ENCODE results near the gene NAPG. TPM values are rescaled to one million over a fixed set of nuclear protein-coding genes. Genes with fewer than 3 reads are reported as not detected.
"Not testable (repeated sequence)": the region's sequence is repeated elsewhere in the genome, so short reads cannot be mapped to it uniquely, and the experiment has no call there.

NAPG gene
- polyA plus RNA-seq, 2 of the 4 experiments (the other 2 are of a cell fraction) = 11.6 to 22.1 TPM

- TF ChIP-seq JUN (IDR thresholded peaks at IDR 0.05) (no peak), ZFP36 (IDR thresholded peaks at IDR 0.05; ENCODE audit: borderline replicate concordance, partially characterized antibody) (no peak), PBX3 (IDR thresholded peaks at IDR 0.05) (no peak), ZC3H11A (IDR thresholded peaks at IDR 0.05) (no peak), NPAS2 (CRISPR knock-in tag; IDR thresholded peaks at IDR 0.05; ENCODE audit: borderline replicate concordance) (no peak), RNF2 (IDR thresholded peaks at IDR 0.05; ENCODE audit: borderline replicate concordance, low read depth) (no peak), JUNB (IDR thresholded peaks at IDR 0.05) (no peak)
- 0% methylated on average over 1 of the region's 1 CpG for WGBS (ENCODE audit: missing lambda C conversion rate)
- H3K4me3 ChIP-seq = no peak overlapping the region
- peaks cover 12% of the 10 kb centered on the region; the same call in 2 of the 3 replicates for H3K9me3 ChIP-seq
- POLR2A ChIA-PET = no interaction called here
- no peak for FAIRE-seq
- no peaks in the 10 kb centered on the region for H3K4me1 ChIP-seq
- DNase-seq (ENCODE audit: low read depth in 1 of 2, low spot score in 1 of 2) = no peak
- H3K4me2 ChIP-seq = no peak overlapping the region
- no peak overlapping the region for H3K27ac ChIP-seq
- CTCF ChIA-PET = no interaction called here
- no peak for ATAC-seq
Observed at GRCh38 chr18:10504723-10505122, 21.1 kb upstream of the NAPG start.

GRCh38 chr18:10505892-10506291, 19.9 kb upstream of the NAPG start:
- H3K4me1 ChIP-seq; H3K4me2 ChIP-seq; DNase-seq (ENCODE audit: low read depth in 1 of 2, low spot score in 1 of 2); H3K4me3 ChIP-seq; ATAC-seq; CTCF ChIA-PET; POLR2A ChIA-PET; H3K27ac ChIP-seq; FAIRE-seq: not testable (repeated sequence)
- WGBS (ENCODE audit: missing lambda C conversion rate) = 65% methylated on average over 5 of the region's 19 CpGs
- H3K9me3 ChIP-seq = peaks cover 12% of the 10 kb centered on the region; the same call in 2 of the 3 replicates

- Histone ChIP-seq H3K4me1 (no peaks in the 10 kb centered on the region), H3K9me3 (peaks cover 12% of the 10 kb centered on the region; the same call in 2 of the 3 replicates), H3K4me3 (no peak overlapping the region), H3K4me2 (no peak overlapping the region), H3K27ac (no peak overlapping the region)
- FAIRE-seq (no peak), DNase-seq (ENCODE audit: low read depth in 1 of 2, low spot score in 1 of 2) (no peak), ATAC-seq (no peak)
- TF ChIP-seq HES2 (IDR thresholded peaks at IDR 0.05) (no peak), CEBPB (IDR thresholded peaks at IDR 0.05) (no peak), MAZ (IDR thresholded peaks at IDR 0.05; ENCODE audit: borderline replicate concordance, low read depth, low read length) (no peak), CBX8 (IDR thresholded peaks at IDR 0.05) (no peak), POLR2A (IDR thresholded peaks at IDR 0.05; ENCODE audit: low read length) (no peak), MYC (IDR thresholded peaks at IDR 0.05; ENCODE audit: borderline replicate concordance, low read length) (no peak), BCL3 (IDR thresholded peaks at IDR 0.05) (no peak), HOXB5 (CRISPR knock-in tag; IDR thresholded peaks at IDR 0.05) (no peak), ZFP36 (IDR thresholded peaks at IDR 0.05; ENCODE audit: borderline replicate concordance, partially characterized antibody) (no peak), ZC3H11A (IDR thresholded peaks at IDR 0.05) (no peak)
- CTCF ChIA-PET = no interaction called here
- POLR2A ChIA-PET = no interaction called here
Observed at GRCh38 chr18:10508591-10508990, 17.2 kb upstream of the NAPG start.

GRCh38 chr18:10511236-10511635, 14.6 kb upstream of the NAPG start:
- POLR2A ChIA-PET = no interaction called here

More at GRCh38 chr18:10511236-10511635, 14.6 kb upstream of the NAPG start:
- ATAC-seq (no peak), DNase-seq (ENCODE audit: low read depth in 1 of 2, low spot score in 1 of 2) (no peak), FAIRE-seq (no peak)
- TF ChIP-seq FOXS1 (CRISPR knock-in tag; IDR thresholded peaks at IDR 0.05) = no peak
- TF ChIP-seq RNF2 (IDR thresholded peaks at IDR 0.05; ENCODE audit: borderline replicate concordance, low read depth) = no peak
- TF ChIP-seq ESRRA (IDR thresholded peaks at IDR 0.05; ENCODE audit: borderline replicate concordance, low read length) = no peak
- TF ChIP-seq USF2 (IDR thresholded peaks at IDR 0.05) = no peak
- no peak for TF ChIP-seq ZC3H11A (IDR thresholded peaks at IDR 0.05)
- TF ChIP-seq POLR2AphosphoS2 (conservative IDR thresholded peaks at IDR 0.05; ENCODE audit: low read length) = no peak
- TF ChIP-seq HOXA7 (CRISPR knock-in tag; IDR thresholded peaks at IDR 0.05) = no peak
- no peak for TF ChIP-seq FOSB (CRISPR knock-in tag; IDR thresholded peaks at IDR 0.05)
- no peak for TF ChIP-seq HMGXB4 (CRISPR knock-in tag; IDR thresholded peaks at IDR 0.05; ENCODE audit: borderline replicate concordance)
- TF ChIP-seq HOXB5 (CRISPR knock-in tag; IDR thresholded peaks at IDR 0.05) = no peak
- no peak for TF ChIP-seq EHF (CRISPR knock-in tag; IDR thresholded peaks at IDR 0.05)
- TF ChIP-seq CEBPB (IDR thresholded peaks at IDR 0.05) = no peak
- no peak for TF ChIP-seq MAZ (IDR thresholded peaks at IDR 0.05; ENCODE audit: borderline replicate concordance, low read depth, low read length)
- TF ChIP-seq CBX2 (IDR thresholded peaks at IDR 0.05; ENCODE audit: borderline replicate concordance, low read depth) = no peak
- TF ChIP-seq HDAC2 (IDR thresholded peaks at IDR 0.05) = no peak
- no peak for TF ChIP-seq RARB (CRISPR knock-in tag; IDR thresholded peaks at IDR 0.05)
- no peak for TF ChIP-seq FOSL2 (IDR thresholded peaks at IDR 0.05)
- no peak for TF ChIP-seq FOSL2 (CRISPR knock-in tag; IDR thresholded peaks at IDR 0.05)
- Histone ChIP-seq H3K27ac (no peak overlapping the region), H3K9me3 (peaks cover 4% of the 10 kb centered on the region; the same call in 1 of the 3 replicates), H3K4me2 (no peak overlapping the region), H3K4me3 (no peak overlapping the region), H3K4me1 (no peaks in the 10 kb centered on the region)
- WGBS (ENCODE audit: missing lambda C conversion rate) = 41% methylated on average over 2 of the region's 2 CpGs
- CTCF ChIA-PET = interaction anchor here (1.1 kb wide), 1 partner anchor 540 kb away, joined by 3 read pairs; no protein-coding TSS in a partner anchor

Measured in A549 (cell line).